H1 (cell line): Measurements from ENCODE around the gene LAMC1. TPM values are rescaled to one million over a fixed set of nuclear protein-coding genes. Genes with fewer than 3 reads are reported as not detected.

Experiments used
- CTCF ChIA-PET: fragments of 300-600 bp; sonication (Branson Sonifier 250); formaldehyde crosslinking; loops from one replicate; lab custom pipeline; 2021; ENCODE audit not compliant: partially characterized antibody; lab: Charles Lee
- POLR2A ChIA-PET: fragments of 300-600 bp; sonication (Branson Sonifier 250); formaldehyde crosslinking; loops from one replicate; lab custom pipeline; 2021; ENCODE audit warnings: inconsistent platforms; ENCODE audit not compliant: partially characterized antibody; lab: Charles Lee
- DNase-seq, 2 experiments: peaks; one replicate each; pipeline versions ENCODE4 v3.0.0 to v3.0.0-alpha.2; 2010 to 2022; ENCODE audit warnings: low spot score in 2 of 2, low read depth in 1 of 2, mixed read lengths in 1 of 2
- FAIRE-seq: peaks from 2 replicates; lab custom pipeline; 2011; peaks lifted over from hg19 to GRCh38; lab: Jason Lieb, UNC
- H2AFZ ChIP-seq: 2 replicates; pipeline ENCODE4 v1.8.1; 2012; ENCODE audit warnings: low read length, inconsistent platforms
- H2AK5ac ChIP-seq: 2 replicates; pipeline ENCODE4 v1.6.1; 2013; ENCODE audit warnings: low read depth, low read length
- H2BK120ac ChIP-seq: replicated peaks from 2 replicates; pipeline ENCODE3; 2013; ENCODE audit warnings: low read depth, low read length, inconsistent platforms
- H2BK12ac ChIP-seq: 2 replicates; pipeline ENCODE4 v1.6.1; 2013; ENCODE audit warnings: low read depth, low read length
- H2BK15ac ChIP-seq: 2 replicates; pipeline ENCODE4 v1.6.1; 2013; ENCODE audit warnings: low read length
- H2BK20ac ChIP-seq: 2 replicates; pipeline ENCODE4 v1.6.1; 2013; ENCODE audit warnings: low read length
- H2BK5ac ChIP-seq: 2 replicates; pipeline ENCODE4 v1.6.1; 2013; ENCODE audit warnings: low read depth, low read length
- H3K14ac ChIP-seq: 2 replicates; pipeline ENCODE4 v1.6.1; 2013; ENCODE audit warnings: inconsistent platforms; ENCODE audit not compliant: insufficient read length
- H3K18ac ChIP-seq: 2 replicates; pipeline ENCODE4 v1.6.1; 2013; ENCODE audit warnings: low read length; ENCODE audit errors: extremely low read depth
- H3K23ac ChIP-seq: 2 replicates; pipeline ENCODE4 v1.6.1; 2013; ENCODE audit warnings: inconsistent platforms; ENCODE audit not compliant: insufficient read length
- H3K23me2 ChIP-seq: 2 replicates; pipeline ENCODE4 v1.6.1; 2013; ENCODE audit warnings: low read depth, low read length
- H3K27ac ChIP-seq: 2 replicates; pipeline ENCODE4 v1.6.1; 2011; ENCODE audit warnings: low read depth, low read length, inconsistent platforms
- H3K27me3 ChIP-seq, 4 experiments: replicated peaks in 1 of 4; 1 replicate in 1 of 4; 2 replicates in 3 of 4; pipeline versions ENCODE4 v1.6.1 to v1.8.1; 2011 to 2013; ENCODE audit warnings: low read length in 3 of 4, mild to moderate bottlenecking in 3 of 4, inconsistent platforms in 2 of 4, mixed read lengths in 2 of 4, moderate library complexity in 1 of 4; ENCODE audit not compliant: control insufficient read depth in 3 of 4, insufficient read depth in 3 of 4; ENCODE audit errors: extremely low read depth in 1 of 4
- H3K36me3 ChIP-seq, 4 experiments: 2 replicates each; pipeline versions ENCODE4 v1.6.1 to v1.8.1; 2011 to 2013; ENCODE audit warnings: mild to moderate bottlenecking in 4 of 4, low read length in 3 of 4, moderate library complexity in 2 of 4, control low read depth in 1 of 4, inconsistent platforms in 1 of 4; ENCODE audit not compliant: insufficient read depth in 4 of 4, control insufficient read depth in 2 of 4
- H3K4ac ChIP-seq: replicated peaks from 2 replicates; pipeline ENCODE3; 2013; ENCODE audit warnings: low read length, low read depth, mixed read lengths, inconsistent platforms; ENCODE audit not compliant: insufficient read length
- H3K4me1 ChIP-seq, 4 experiments: replicated peaks in 1 of 4; 1 replicate in 1 of 4; 2 replicates in 3 of 4; pipeline versions ENCODE4 v1.6.1 to v1.8.1; 2011 to 2013; ENCODE audit warnings: low read length in 3 of 4, inconsistent platforms in 2 of 4, mixed read lengths in 1 of 4; ENCODE audit not compliant: insufficient read depth in 4 of 4, control insufficient read depth in 3 of 4
- H3K4me2 ChIP-seq, 2 experiments: 2 replicates each; pipeline versions ENCODE4 v1.6.1 to v1.8.1; 2011 to 2013; ENCODE audit warnings: low read depth in 2 of 2, low read length in 2 of 2, control low read depth in 1 of 2, inconsistent platforms in 1 of 2, mild to moderate bottlenecking in 1 of 2; ENCODE audit not compliant: insufficient read depth in 1 of 2
- H3K4me3 ChIP-seq, 4 experiments: fragments of 200-600, 300-600 bp in 1 of 4; sonication (generic), shearing (Covaris generic), sonication (Bioruptor Twin) in 1 of 4; 2 replicates each; pipeline versions ENCODE4 v1.5.1 to v1.8.1; 2011 to 2016; ENCODE audit warnings: low read length in 4 of 4, low read depth in 3 of 4, control low read depth in 2 of 4, inconsistent platforms in 2 of 4, mild to moderate bottlenecking in 2 of 4, mixed read lengths in 1 of 4, moderate library complexity in 1 of 4; ENCODE audit not compliant: insufficient read depth in 2 of 4; ENCODE audit errors: extremely low read depth in 1 of 4
- H3K56ac ChIP-seq: replicated peaks from 2 replicates; pipeline ENCODE3; 2013; ENCODE audit warnings: low read depth, mild to moderate bottlenecking, mixed read lengths, low read length, inconsistent platforms; ENCODE audit not compliant: insufficient read length
- H3K79me1 ChIP-seq: 2 replicates; pipeline ENCODE4 v1.6.1; 2013; ENCODE audit warnings: low read depth, low read length, control low read depth
- H3K79me2 ChIP-seq, 2 experiments: 2 replicates each; pipeline versions ENCODE4 v1.6.1 to v1.8.1; 2012 to 2013; ENCODE audit warnings: low read length in 2 of 2, mild to moderate bottlenecking in 2 of 2, inconsistent platforms in 1 of 2; ENCODE audit not compliant: insufficient read depth in 2 of 2, control insufficient read depth in 1 of 2
- H3K9ac ChIP-seq, 4 experiments: replicated peaks in 1 of 4; 1 replicate in 1 of 4; 2 replicates in 3 of 4; pipeline versions ENCODE4 v1.6.1 to v1.8.1; 2011 to 2013; ENCODE audit warnings: low read depth in 3 of 4, low read length in 3 of 4, control low read depth in 2 of 4, mild to moderate bottlenecking in 2 of 4, moderate library complexity in 2 of 4, inconsistent platforms in 1 of 4; ENCODE audit errors: extremely low read depth in 1 of 4
- H3K9me3 ChIP-seq, 2 experiments: 2 replicates each; pipeline versions ENCODE4 v1.6.1 to v1.8.1; 2012 to 2013; ENCODE audit warnings: mild to moderate bottlenecking in 2 of 2, moderate library complexity in 2 of 2, control low read depth in 1 of 2, inconsistent platforms in 1 of 2, low read depth in 1 of 2, low read length in 1 of 2, mixed read lengths in 1 of 2; ENCODE audit not compliant: insufficient read depth in 2 of 2
- H4K20me1 ChIP-seq, 2 experiments: replicated peaks in 1 of 2; 2 replicates each; pipeline versions ENCODE3 to v1.8.1; 2011 to 2013; ENCODE audit warnings: inconsistent platforms in 2 of 2, low read length in 2 of 2, mild to moderate bottlenecking in 1 of 2; ENCODE audit not compliant: insufficient read depth in 2 of 2, control insufficient read depth in 1 of 2
- H4K5ac ChIP-seq: 2 replicates; pipeline ENCODE4 v1.6.1; 2013; ENCODE audit warnings: low read length, low read depth, mixed read lengths, inconsistent platforms; ENCODE audit not compliant: insufficient read length
- H4K8ac ChIP-seq: 2 replicates; pipeline ENCODE4 v1.8.0; 2013; ENCODE audit warnings: mild to moderate bottlenecking, moderate library complexity, low read length, inconsistent platforms; ENCODE audit not compliant: insufficient read depth; ENCODE audit errors: extremely low read depth
- H4K91ac ChIP-seq: replicated peaks from 2 replicates; pipeline ENCODE3; 2013; ENCODE audit warnings: low read length, mixed read lengths, inconsistent platforms; ENCODE audit not compliant: insufficient read length
- SP1 ChIP-seq: IDR thresholded peaks from 2 replicates; pipeline ENCODE4 v1.6.1; 2011; ENCODE audit warnings: low read depth, low read length
- WGBS, 2 experiments: shearing (Covaris generic) in 1 of 2; methylation state at CpG; one replicate each; pipeline versions ENCODE4 v1.1.6 to v1.1.7; 2013 to 2015; ENCODE audit warnings: low lambda C conversion rate in 2 of 2, mixed read lengths in 2 of 2, inconsistent platforms in 1 of 2, low coverage in 1 of 2, missing lambda C conversion rate in 1 of 2; ENCODE audit not compliant: insufficient replicate concordance in 2 of 2, insufficient coverage in 1 of 2, insufficient read length in 1 of 2; ENCODE audit errors: extremely low coverage in 1 of 2, missing lambda C conversion rate in 1 of 2; 5-methylcytosine and 5-hydroxymethylcytosine counted together
- polyA plus RNA-seq, 7 experiments: library from polyadenylated mRNA; depleted of rRNA in 3 of 7; stranded (reverse) in 5 of 7; unstranded in 2 of 7; fragments of >200 nt in 5 of 7; fragments of 200-250 nt in 2 of 7; gene quantifications; 1 replicate in 5 of 7; 2 replicates in 1 of 7; 4 replicates in 1 of 7; pipeline versions ENCODE4 v1.2.1 to v1.2.3, GENCODE V29; 2011 to 2013; ENCODE audit warnings: missing spikeins in 2 of 7, mixed read lengths in 2 of 7
- total RNA-seq: library from RNA; stranded (reverse); fragmentation: NEBNext Ultra II Directional; extraction: Animal tissue kit (Norgen Biotek cat#: 25700); gene quantifications from 2 replicates; pipeline ENCODE4 v1.2.1, GENCODE V29; 2021

Gene LAMC1
- total and polyA plus RNA-seq, 2 of the 8 experiments (the other 6 are each of a cell fraction or from before 2014, with no cell fraction given): 47.6 to 90.3 TPM

DNA sequence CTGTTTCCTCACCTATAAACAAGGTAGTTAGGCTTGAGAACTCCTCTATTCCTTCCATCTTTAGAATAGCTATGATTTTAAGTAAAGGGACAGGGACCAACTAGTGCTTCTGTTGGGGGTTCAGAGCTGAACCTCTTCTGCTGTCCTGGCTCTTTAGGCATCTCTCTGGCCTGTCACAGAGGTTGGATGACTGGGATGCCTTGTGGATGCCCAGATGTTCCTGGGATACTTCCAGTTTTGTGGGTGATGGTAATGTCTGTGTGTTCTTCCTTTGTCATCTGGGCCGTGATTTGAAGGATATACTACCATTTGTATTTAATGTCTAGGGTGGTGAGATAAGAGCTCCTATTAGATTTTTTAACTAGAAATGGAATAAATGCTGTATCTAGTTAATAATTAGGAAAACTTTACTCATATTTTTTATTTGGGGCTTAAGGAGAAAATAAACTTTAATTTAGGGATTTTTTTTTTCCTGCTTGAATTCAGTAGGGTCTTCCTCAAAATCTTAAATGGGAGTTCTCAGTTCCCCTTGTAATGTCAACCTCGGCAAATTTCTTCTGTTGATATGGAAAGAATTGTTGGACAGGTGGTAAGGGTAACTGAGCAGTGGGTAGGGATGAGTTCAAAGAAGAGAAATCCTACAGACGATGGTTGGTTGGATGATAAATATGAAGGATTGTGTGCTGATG lies 47.2 kb downstream of the LAMC1 start:
- Histone ChIP-seq H4K20me1 (peaks cover 0 to 3% of the 10 kb centered on the region in 2 experiments), H3K36me3 (no peaks in the 10 kb centered on the region), H3K18ac (no peak overlapping the region), H4K8ac (no peak overlapping the region), H4K5ac (no peak overlapping the region), H2BK120ac (no peak overlapping the region), H3K9ac (no peak overlapping the region), H3K9me3 (peaks cover 4 to 6% of the 10 kb centered on the region in 2 experiments; a peak in 2 of 4 replicates), H3K14ac (no peak overlapping the region), H2BK12ac (no peak overlapping the region; the same call in 1 of the 2 replicates), H3K23ac (no peak overlapping the region), H2BK20ac (no peak overlapping the region), H3K4me3 (no peak overlapping the region), H3K4me2 (no peak overlapping the region), H2BK15ac (no peak overlapping the region), H4K91ac (no peak overlapping the region), H3K23me2 (no peaks in the 10 kb centered on the region), H3K27ac (no peak overlapping the region), H2AFZ (no peak overlapping the region), H3K27me3 (no peaks in the 10 kb centered on the region), H3K4me1 (peaks cover 0 to 6% (median 0%) of the 10 kb centered on the region in 4 experiments; a peak in 1 of 7 replicates), H2AK5ac (no peak overlapping the region), H3K79me1 (no peaks in the 10 kb centered on the region; the same call in 1 of the 2 replicates), H3K56ac (no peak overlapping the region), H2BK5ac (no peak overlapping the region), H3K79me2 (peaks cover 0 to 54% of the 10 kb centered on the region in 2 experiments; a peak in 2 of 4 replicates), H3K4ac (no peak overlapping the region)
- WGBS, 2 experiments: 83% methylated on average over 3 of the region's 3 CpGs; no CpG with 5 or more reads in 1 of the 2 experiments
- ChIA-PET CTCF (interaction anchor here (2.2 kb wide), 1 partner anchor 157 kb away, joined by 5 read pairs; no protein-coding TSS in a partner anchor), POLR2A (no interaction called here)
- FAIRE-seq (no peak), DNase-seq (no peak)
- no peak for TF ChIP-seq SP1
